HepG2 (cell line): ENCODE data around the gene GJD3. TPM values are rescaled to one million over a fixed set of nuclear protein-coding genes. Genes with fewer than 3 reads are reported as not detected.
A peak's percentile ranks its signal among the peaks of the same experiment; 100 is the strongest.

Experiments used
- ATF7-NPFF ChIP-seq: sonication (generic); formaldehyde crosslinking; IDR thresholded peaks from 2 replicates; pipeline ENCODE4 v1.8.1; 2023; ENCODE audit warnings: mild to moderate bottlenecking, low read depth, missing genetic modification reagents, moderate library complexity
- ETS1 ChIP-seq: sonication (generic); formaldehyde crosslinking; IDR thresholded peaks from 2 replicates; pipeline ENCODE4 v1.4.0; 2020; ENCODE audit warnings: missing genetic modification reagents
- FOSL1 ChIP-seq: sonication (generic); formaldehyde crosslinking; IDR thresholded peaks from 2 replicates; pipeline ENCODE4 v1.9.0; 2021; ENCODE audit warnings: missing genetic modification reagents, borderline replicate concordance
- FOXP4 ChIP-seq: sonication (generic); formaldehyde crosslinking; IDR thresholded peaks from 2 replicates; pipeline ENCODE4 v1.4.0; 2020; ENCODE audit warnings: missing genetic modification reagents
- HMGA1 ChIP-seq: sonication (generic); formaldehyde crosslinking; conservative IDR thresholded peaks from 2 replicates; pipeline ENCODE4 v1.4.0; 2020; ENCODE audit warnings: missing genetic modification reagents
- HNRNPH1 ChIP-seq: fragments of 200-400 bp; formaldehyde crosslinking; optimal IDR thresholded peaks from 2 replicates; pipeline ENCODE3; 2017; ENCODE audit warnings: mild to moderate bottlenecking, low read depth, low read length
- MBNL3 ChIP-seq: fragments of 250-450 bp; sonication (Bioruptor Pico); conservative IDR thresholded peaks from 2 replicates; pipeline ENCODE4 v1.8.0; 2022; ENCODE audit warnings: mild to moderate bottlenecking, inconsistent platforms
- MED13 ChIP-seq: sonication (generic); formaldehyde crosslinking; IDR thresholded peaks from 2 replicates; pipeline ENCODE4 v1.5.0; 2020; ENCODE audit warnings: missing genetic modification reagents
- MTF2 ChIP-seq: sonication (generic); formaldehyde crosslinking; IDR thresholded peaks from 2 replicates; pipeline ENCODE4 v1.5.0; 2020; ENCODE audit warnings: missing genetic modification reagents, borderline replicate concordance
- MYNN ChIP-seq: sonication (generic); formaldehyde crosslinking; IDR thresholded peaks from 2 replicates; pipeline ENCODE4 v1.4.0; 2020; ENCODE audit warnings: mild to moderate bottlenecking, low read depth, missing genetic modification reagents
- NONO ChIP-seq, 2 experiments: fragments of 450-650 bp in 1 of 2; sonication (generic) in 1 of 2; formaldehyde crosslinking in 1 of 2; IDR thresholded peaks in 1 of 2; conservative IDR thresholded peaks in 1 of 2; 2 replicates each; pipeline versions ENCODE4 v1.6.1 to v1.8.0; 2017 to 2022; ENCODE audit warnings: mild to moderate bottlenecking in 1 of 2, missing genetic modification reagents in 1 of 2, moderate library complexity in 1 of 2
- SALL1 ChIP-seq: sonication (generic); formaldehyde crosslinking; IDR thresholded peaks from 2 replicates; pipeline ENCODE4 v1.8.0; 2022; ENCODE audit warnings: mild to moderate bottlenecking, missing genetic modification reagents
- SIX4 ChIP-seq: sonication (generic); formaldehyde crosslinking; IDR thresholded peaks from 2 replicates; pipeline ENCODE4 v1.4.0; 2020; ENCODE audit warnings: missing genetic modification reagents
- SP1 ChIP-seq, 2 experiments: fragments of 450-650 bp in 1 of 2; sonication (generic) in 1 of 2; formaldehyde crosslinking in 1 of 2; IDR thresholded peaks; 2 replicates each; pipeline versions ENCODE4 v1.4.0 to v1.6.1; 2016 to 2020; ENCODE audit warnings: missing genetic modification reagents in 1 of 2
- SRSF1 ChIP-seq: fragments of 200-400 bp; formaldehyde crosslinking; optimal IDR thresholded peaks from 2 replicates; pipeline ENCODE3; 2017; ENCODE audit warnings: mild to moderate bottlenecking, low read depth, low read length, moderate library complexity
- UBTF ChIP-seq: sonication (generic); formaldehyde crosslinking; IDR thresholded peaks from 2 replicates; pipeline ENCODE4 v1.4.0; 2020; ENCODE audit warnings: mild to moderate bottlenecking, missing genetic modification reagents
- ZBTB34 ChIP-seq: sonication (generic); formaldehyde crosslinking; IDR thresholded peaks from 2 replicates; pipeline ENCODE4 v1.8.0; 2022; ENCODE audit warnings: mild to moderate bottlenecking, missing genetic modification reagents
- ZBTB38 ChIP-seq: sonication (generic); formaldehyde crosslinking; IDR thresholded peaks from 2 replicates; pipeline ENCODE4 v1.5.1; 2020; ENCODE audit warnings: mild to moderate bottlenecking, missing genetic modification reagents
- ZNF382 ChIP-seq: sonication (generic); formaldehyde crosslinking; IDR thresholded peaks from 2 replicates; pipeline ENCODE4 v1.5.0; 2020; ENCODE audit warnings: missing genetic modification reagents, mild to moderate bottlenecking, borderline replicate concordance
- ZNF841 ChIP-seq: sonication (generic); formaldehyde crosslinking; IDR thresholded peaks from 2 replicates; pipeline ENCODE4 v1.8.1; 2023; ENCODE audit warnings: missing genetic modification reagents, borderline replicate concordance
- ZSCAN9 ChIP-seq: IDR thresholded peaks from 2 replicates; pipeline ENCODE4 v1.6.1; 2016; ENCODE audit warnings: borderline replicate concordance
- polyA plus RNA-seq, 8 experiments: library from polyadenylated mRNA; depleted of rRNA in 3 of 8; stranded (reverse) in 7 of 8; unstranded in 1 of 8; fragments of >200 nt; fragmentation: Illumina TruSeq in 4 of 8; extraction: Trizol in 4 of 8; gene quantifications; 2 replicates each; pipeline versions ENCODE4 v1.2.1 to v1.2.3, GENCODE V29; 2011 to 2016; ENCODE audit warnings: low read depth in 4 of 8, missing spikeins in 1 of 8, mixed read lengths in 1 of 8; ENCODE audit not compliant: insufficient read depth in 1 of 8
- total RNA-seq, 5 experiments: library from RNA; depleted of rRNA; stranded (reverse); fragments of >200 nt; fragmentation: Illumina TruSeq; extraction: Trizol; gene quantifications; 2 replicates each; pipeline ENCODE4 v1.2.3, GENCODE V29; 2016; ENCODE audit warnings: low read depth in 1 of 5

Gene GJD3
- total and polyA plus RNA-seq, 2 of the 13 experiments (the other 11 are each of a cell fraction or from before 2014, with no cell fraction given): not detected

- TF ChIP-seq HMGA1 (CRISPR knock-in tag) (no peak), FOXP4 (CRISPR knock-in tag) (no peak), MBNL3 (CRISPR knock-in tag) (no peak), ATF7-NPFF (CRISPR knock-in tag) (no peak; the same call in 1 of the 2 replicates), SRSF1 (no peak), FOSL1 (no peak), SIX4 (CRISPR knock-in tag) (no peak), NONO (IDR thresholded peaks at IDR 0.05) (no peak), NONO (CRISPR knock-in tag; conservative IDR thresholded peaks at IDR 0.05) (peak; percentile 49; the same call in 1 of the 2 replicates), UBTF (CRISPR knock-in tag) (0 out of 2 replicates have a peak, but pooled peaks have one; percentile 28), SP1 (IDR thresholded peaks at IDR 0.05) (no peak), SP1 (CRISPR knock-in tag; IDR thresholded peaks at IDR 0.05) (peak; percentile 59; the same call in 1 of the 2 replicates), ZBTB38 (peak; percentile 71), SALL1 (CRISPR knock-in tag) (peak; percentile 78), ZNF382 (CRISPR knock-in tag) (no peak), MTF2 (no peak), HNRNPH1 (no peak), MYNN (no peak), ZNF841 (CRISPR knock-in tag) (no peak), ZSCAN9 (0 out of 2 replicates have a peak, but pooled peaks have one; percentile 62), ZBTB34 (CRISPR knock-in tag) (no peak), MED13 (no peak), ETS1 (CRISPR knock-in tag) (no peak)
Measured at GRCh38 chr17:40355123-40355803, 9.3 kb downstream of the GJD3 start (continued).
